Thyroid gland (tissue), 4 donors: Measurements from ENCODE around the gene FAM181A.

ENCODE experiments used
- CTCF ChIP-seq, 6 experiments: fragments of 200-600 bp in 3 of 6; fragments of 450-650 bp in 3 of 6; sonication (generic) in 3 of 6; IDR thresholded peaks; one replicate each; pipeline ENCODE4 v1.5.1; 2016 to 2019; ENCODE audit warnings: antibody characterized with exemption in 6 of 6, mild to moderate bottlenecking in 2 of 6, inconsistent platforms in 1 of 6, moderate library complexity in 1 of 6
- POLR2A ChIP-seq, 2 donors: fragments of 450-650 bp; IDR thresholded peaks; one replicate each; pipeline ENCODE4 v1.6.1; 2017; ENCODE audit warnings: antibody characterized with exemption in 2 of 2, mild to moderate bottlenecking in 2 of 2, moderate library complexity in 1 of 2

- TF ChIP-seq POLR2A (IDR thresholded peaks at IDR 0.05) (no peak), CTCF (IDR thresholded peaks at IDR 0.05) (no peak)
Measured at GRCh38 chr14:93926873-93927799, at the start of gene FAM181A.
